Fibroblast of upper back skin (primary cell): ENCODE results near the gene TTC34.

ENCODE experiments used
- DNase-seq: peaks from one replicate; pipeline ENCODE4 v3.0.0-alpha.2; 2013

TTC34 gene

DNA sequence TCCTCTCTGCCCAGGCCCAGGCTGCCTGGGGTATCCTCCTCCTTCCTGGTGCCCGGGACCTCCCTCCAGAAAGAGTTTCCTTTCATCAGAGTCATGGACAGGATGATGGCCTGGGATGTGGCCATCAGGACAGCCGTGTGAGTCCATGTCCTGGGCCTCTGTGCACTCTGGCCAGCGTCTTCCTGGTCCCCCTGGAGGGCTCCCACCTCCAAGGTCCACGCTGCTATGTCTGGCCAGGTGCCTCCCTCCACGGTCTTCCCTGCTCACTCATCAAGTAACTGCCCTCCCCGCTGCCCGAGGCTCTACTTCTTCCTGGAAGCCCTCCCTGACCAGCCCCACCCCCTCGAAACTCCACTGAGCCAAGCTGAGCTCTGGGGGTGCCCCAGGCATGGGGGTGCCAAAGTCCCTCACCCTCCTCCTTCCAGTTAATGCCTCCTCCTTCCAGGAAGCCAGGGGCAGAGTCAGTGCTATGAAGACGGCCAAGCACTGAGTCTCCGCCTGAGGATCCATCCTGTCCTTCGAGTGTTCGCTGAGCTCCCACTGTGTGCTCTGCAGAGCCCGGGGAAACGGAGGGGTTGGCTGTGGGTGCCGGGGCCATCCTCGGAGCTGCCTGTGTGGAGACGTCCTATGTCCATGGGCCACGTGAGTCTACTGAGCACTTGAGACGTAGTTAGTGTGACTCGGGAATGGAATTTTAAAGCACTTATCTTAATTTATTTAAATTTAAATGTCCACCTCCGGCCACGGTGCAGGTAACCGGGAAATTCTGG lies 28.5 kb upstream of the TTC34 start:
- DNase-seq = no peak

DNA sequence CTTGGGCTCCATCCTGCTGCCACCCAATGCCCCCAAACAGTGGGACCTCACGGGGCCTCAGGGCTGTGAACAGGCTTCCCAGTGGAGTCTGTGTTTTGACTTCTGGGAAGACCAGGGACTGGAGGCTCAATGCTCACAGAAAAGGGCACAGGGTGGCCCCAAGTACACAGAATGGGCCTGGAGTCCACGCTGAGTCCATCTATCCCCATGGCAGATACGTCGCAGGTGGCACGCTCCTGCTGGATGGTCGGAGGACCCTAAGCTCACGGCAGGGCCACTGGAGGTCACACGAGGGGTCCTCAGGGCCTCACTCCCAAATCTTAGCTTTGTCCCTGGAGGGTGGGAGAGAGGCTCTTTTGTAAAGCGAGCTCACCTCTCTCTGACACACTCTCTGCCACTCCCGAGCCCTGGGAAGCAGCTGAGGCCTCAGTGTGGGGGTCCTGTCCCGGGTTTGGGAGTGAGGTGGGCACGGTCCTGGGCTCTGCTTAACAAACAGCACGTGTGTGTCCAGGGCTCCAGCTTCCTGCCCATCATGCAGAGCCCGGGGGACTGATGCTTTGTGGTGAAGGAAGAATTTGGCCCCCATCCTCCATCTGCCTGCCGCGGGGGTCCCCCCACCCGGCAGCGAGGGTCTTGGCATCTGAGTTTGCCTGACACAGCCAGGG lies 27.2 kb upstream of the TTC34 start:
- no peak for DNase-seq

DNA sequence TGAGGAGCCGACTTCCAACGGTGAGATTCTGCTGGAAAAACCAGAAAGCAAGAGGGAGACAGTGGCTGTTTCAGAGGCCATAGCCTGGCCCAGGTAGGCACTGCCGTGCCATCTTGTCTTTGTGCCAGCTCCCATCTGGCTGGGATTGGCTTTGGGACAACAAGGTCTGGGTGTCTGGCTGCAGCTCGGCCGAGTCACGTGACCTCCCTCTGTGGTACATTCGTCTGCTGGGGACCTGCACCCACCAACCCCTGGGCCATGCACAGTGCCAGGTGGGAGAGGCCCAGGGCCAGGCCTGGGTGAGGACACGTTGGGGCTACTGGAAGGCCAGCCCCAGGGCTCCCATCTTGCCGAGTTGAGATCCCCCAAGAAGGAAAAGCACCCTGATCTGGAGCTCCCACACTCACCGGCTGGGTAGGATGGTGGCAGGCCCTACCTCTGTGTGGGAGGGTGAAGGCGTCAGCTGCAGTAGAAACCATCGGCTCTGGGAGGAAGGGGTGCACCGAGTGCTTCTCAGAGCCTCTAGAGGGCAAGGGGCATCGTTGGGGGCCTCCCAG lies 25.3 kb upstream of the TTC34 start:
- DNase-seq = no peak

DNA sequence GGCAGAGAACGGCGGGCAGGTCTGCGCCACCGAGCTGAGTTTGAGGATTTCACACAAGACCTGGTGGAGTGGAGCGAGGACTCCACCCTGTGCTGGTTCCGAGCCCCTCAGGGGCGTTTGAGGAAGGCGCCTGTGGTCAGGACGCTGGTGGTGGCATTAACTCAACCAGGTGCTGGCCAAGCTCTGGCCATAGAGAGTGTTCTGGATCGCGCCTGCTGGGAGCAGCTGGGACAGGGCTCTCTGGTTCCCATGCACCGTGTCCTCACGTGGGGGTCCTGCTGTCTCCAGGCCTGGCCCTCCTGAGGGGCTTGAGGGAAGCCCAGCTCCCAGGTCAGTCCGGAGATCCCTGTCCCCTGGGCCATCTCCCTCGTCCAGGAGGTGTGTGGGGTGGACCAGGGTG lies 24.8 kb upstream of the TTC34 start:
- DNase-seq = no peak

DNA sequence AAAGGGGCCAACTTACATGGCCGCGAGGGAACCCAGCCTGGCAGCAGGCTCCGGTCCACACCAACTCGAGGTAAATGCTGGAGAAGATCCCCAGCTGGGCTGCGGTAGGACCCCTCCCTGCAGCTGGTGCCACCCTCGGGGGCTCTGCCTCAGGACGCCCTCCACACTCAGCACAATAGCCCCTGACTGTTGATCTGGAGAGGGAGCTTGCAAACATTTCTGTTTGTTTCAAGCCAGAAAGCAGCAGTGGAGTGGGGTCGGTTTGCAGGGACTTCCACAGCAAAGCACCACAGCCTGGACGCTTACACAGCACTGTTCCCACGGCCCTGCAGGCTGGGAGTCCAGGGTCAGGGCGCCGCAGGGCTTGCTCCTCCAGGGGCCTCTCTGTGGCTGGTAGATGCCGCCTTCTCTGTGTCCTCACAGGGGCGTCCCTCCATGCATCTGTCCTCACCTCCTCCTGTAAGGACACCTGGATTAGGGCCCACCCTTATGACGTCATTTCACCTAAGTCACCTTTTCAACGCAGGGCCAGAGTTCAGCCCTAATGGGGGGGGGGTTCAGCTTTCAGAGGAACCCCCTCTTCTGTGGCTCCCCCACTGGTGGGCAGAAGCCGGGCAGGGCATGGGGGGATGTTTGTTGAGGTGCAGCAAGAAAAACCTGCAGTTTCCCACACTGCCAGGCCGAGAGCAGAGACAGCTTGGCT lies 24.1 kb upstream of the TTC34 start:
- DNase-seq = no peak

DNA sequence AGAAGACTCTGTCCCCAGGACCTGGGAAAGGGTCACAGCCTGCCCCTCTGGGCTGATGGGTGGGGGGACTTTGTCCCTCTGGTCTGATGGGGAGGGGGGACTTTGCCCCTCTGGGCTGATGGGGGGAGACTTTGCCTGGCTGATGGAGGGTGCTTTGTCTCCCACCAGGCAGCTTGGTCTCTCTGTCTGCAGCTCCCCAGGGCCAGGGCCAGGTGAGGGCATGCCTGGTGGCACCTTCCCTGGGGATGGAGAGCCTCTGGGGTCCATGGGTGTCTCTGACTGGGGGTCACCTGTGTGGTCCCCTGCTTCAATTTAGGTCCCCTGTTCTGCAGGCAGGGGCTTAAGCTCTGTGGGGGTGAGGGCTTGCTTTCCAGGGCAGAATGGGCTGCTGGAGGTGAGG lies 23.5 kb upstream of the TTC34 start:
- DNase-seq = no peak

DNA sequence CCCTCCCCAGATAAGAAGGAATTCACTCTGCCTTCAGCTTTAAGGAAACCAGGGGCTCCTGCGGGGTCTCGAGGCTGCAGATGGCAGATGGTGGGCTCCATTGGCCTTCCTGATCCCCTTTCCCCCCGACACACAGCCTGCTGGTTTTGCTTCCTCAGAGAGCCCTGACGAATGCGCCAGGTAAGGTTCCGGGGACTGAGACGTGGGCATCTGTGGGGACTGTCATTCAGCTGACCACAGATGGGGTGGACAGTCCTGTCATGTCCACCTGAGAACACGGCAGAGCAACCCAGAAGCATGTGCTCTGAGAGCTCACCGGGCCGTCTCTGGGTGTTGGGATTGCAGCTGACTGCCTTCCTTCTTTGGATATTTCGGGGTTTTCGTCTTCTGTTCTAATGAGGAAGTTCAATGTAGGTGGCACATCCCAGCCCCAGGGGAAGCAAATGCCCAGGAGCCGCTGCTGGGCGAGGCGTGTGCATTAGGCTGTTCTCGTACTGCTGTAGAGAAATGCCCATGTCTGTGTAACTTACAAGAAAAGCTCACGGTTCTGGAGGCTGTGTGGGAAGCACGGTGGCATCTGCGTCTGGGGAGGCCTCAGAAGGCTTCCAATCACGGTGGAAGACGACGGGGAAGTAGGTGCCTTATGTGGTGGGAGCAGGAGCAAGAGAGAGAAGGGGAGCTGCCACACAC lies 22.6 kb upstream of the TTC34 start:
- DNase-seq = no peak

DNA sequence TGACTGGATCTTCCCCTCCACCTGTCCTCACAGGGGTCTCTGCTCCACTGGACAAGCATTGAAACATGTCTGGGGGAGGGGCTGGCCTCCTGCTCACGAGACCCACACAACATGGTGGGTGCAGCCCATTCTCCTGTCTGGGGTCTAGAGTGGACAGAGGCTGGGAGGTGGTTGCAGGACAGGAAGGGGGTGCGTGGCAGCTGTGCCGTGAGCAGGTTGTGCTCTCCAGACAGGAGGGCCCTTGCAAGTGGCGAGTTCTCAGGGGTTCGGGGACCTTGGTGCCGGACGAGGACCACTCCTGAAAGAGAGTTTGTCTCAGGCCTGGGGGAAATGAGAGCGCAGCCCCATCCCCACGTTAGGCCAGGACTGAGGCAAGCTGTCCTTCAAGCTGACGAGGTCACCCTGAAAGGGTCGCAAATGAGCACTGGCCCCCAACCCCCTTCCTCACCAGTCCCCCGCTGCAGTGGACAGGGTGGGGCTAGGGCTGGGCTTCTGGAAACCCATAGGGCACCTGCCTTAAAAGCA lies 21.2 kb upstream of the TTC34 start:
- DNase-seq = no peak

DNA sequence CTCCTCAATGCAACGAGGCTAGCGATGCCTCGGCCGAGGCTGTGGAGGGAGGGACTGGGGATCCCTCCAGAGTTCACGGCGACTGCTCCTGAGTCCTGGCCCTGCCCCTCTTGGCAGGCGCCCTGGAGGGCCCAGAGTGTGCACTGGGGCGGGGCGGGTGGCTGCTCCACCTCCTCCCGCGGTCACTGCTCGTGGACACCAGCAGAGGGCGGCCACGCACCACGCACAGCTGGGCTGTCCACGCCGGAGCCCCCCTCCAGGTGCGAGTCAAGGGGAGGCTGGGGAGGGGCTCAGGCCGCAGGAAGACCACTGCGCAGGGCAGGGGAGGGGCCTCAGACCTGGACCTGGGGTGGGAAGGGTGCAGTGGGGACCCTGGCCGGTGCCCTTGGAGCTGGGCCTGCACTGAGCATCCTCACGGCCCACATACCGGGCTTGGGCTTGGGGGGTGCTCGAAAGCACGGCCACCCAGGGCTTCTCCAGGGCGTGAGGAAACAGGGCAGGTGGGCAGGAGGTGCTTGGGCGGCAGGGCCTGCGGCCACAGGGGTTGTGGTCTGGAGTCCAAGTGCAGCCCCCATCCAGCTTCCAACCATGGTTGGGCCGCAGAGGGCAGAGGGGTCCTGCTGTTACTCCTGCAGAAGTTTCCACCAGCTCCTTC lies 20.6 kb upstream of the TTC34 start:
- DNase-seq = no peak

DNA sequence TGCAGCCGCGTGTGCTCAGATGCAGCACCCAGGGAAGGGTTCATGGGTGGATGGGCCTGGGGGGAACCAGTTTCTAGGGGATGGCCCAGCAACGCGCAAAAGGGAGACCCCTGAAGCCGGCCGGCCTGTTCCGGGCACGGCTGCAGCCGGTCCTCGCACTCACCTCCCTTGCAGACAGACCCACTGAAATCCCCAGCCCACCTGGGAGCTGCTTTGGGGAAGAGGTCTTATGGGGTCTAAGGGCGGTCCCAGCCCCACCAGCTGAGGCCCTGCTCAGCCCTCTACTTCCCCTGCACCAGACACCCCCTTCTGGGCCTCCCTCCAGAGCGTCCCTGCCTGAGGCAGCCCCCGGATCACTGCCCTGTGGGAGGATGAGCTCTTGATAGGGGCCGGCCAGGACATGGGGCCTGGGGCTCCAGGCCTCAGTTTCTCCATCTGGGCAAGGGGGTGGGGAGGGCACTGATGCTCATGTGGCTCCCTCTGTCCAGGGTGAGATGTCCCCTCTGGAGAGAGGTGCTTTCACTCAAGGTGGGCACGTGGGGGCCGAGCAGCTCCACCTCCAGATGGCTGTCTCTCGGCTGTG lies 20.0 kb upstream of the TTC34 start:
- no peak for DNase-seq

DNA sequence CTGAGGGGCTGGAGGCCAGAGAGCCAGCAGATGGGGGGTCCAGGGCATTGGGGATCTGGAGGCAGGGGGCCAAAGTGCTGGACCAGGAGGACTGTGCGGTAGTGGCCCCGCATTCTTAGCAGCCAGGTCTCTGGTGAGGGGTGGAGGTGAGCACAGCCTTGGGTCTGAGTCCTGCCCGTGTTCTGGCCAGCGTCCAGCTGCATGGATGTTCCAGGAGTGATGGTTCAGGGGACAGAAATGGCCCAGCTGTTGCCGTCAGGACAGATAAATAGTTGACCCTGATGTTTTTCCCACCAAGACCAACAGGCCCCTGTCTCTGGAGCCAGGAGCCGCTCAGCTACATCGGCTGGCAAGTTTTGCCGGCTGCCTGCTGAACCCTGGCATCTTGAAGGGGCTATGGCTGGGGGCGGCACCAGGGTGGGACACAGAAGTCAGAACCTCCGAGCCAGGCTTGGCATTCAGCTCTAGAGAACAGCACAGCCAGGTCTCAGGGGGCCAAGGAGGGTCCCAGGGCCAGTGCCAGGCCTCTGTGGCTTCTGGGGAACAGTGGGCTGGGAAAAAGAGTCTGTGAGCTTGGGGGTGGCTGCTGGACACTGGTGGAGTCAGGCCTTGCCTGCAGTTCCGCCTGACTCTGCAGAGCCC lies 19.4 kb upstream of the TTC34 start:
- no peak for DNase-seq

DNA sequence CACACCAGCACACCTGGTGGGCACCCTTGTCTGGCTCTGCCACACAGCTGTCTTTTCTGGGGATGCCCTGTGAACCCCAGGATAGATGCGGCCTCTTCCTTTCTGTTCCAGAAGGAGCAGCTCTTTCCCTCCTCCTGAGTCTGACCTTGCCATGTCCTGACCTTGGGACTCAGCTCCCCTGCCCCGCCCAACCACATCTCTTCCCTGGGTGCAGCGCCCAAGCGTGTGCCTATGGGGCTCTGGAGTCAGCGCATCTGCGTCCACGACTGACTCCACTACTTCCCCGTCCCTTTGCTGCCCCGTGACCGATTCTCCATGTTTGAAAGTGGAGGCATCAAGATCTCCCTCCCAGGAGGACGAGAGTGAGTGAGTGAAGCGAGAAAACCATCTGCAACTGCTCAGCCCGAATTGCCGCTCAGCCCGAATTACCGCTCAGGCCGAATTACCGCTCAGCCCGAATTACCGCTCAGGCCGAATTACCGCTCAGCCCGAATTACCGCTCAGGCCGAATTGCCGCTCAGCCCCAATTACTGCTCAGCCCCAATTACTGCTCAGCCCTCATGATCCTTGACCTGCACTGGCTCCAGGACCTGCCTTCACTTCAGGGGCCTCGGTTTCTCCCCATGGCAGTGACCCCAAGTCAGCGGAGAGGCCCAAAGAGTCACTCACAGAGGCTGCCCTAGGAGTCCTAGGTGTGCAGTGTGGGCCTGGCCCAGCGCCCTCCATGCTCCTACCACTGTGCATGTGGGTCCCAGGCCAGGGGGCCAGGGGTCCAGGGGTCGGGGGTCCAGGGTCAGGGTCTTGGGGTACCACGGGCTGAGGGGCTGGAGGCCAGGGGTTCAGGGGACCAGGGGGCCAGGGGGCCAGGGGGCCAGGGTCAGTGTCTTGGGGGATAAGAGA lies 18.6 kb upstream of the TTC34 start:
- DNase-seq = no peak

DNA sequence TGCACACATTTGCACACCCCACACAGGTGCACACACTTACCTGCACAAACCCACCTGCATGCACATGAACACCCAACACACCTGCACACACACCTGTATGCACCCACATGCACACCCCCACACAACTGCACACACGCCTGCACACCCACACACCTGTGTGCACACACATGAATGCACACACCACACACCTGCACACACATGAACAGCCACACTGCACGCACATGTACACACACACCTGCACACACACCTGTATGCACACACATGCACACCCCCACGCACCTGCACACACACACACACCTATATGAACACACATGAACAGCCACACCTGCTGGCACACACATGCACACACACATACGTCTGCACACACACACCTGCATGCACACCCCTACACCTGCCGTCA lies 17.9 kb upstream of the TTC34 start:
- no peak for DNase-seq

DNA sequence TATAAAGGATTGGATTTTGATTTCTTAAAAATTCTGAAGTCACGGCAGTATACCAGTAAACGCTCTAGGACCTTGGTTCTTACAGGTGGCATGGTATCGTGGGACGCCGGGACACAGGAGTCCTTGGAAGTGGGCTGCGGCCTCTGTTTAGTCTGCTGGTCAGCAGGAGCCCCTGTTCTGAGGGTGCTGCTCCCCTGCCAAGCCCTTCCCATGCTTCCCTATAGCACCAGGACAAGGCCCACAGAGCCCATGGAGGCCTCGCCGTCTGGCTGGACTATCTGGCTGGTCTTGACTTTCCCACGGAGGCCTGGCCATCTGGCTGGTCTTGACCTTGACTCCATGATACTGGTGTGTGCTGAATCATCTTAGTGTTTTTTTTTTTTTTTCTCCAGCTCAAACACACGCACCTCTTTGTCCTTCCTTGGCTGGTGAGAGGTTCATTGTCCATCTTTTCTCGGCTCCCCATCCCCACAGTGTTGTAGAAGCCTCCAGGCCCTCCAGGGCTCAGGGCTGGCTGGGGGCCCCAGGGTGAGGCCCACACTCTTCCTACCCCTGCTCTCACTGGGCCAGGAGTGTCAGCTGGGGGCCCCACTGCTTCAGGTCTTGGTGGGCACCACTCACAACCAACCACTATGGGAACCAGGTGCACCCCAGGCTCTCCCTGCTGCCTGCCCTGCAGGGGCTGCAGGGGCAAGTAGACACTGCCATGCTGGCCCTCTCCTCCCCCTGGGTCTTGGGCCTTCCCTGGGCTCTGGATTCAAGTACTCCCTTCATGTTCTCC lies 16.5 kb upstream of the TTC34 start:
- DNase-seq = no peak

DNA sequence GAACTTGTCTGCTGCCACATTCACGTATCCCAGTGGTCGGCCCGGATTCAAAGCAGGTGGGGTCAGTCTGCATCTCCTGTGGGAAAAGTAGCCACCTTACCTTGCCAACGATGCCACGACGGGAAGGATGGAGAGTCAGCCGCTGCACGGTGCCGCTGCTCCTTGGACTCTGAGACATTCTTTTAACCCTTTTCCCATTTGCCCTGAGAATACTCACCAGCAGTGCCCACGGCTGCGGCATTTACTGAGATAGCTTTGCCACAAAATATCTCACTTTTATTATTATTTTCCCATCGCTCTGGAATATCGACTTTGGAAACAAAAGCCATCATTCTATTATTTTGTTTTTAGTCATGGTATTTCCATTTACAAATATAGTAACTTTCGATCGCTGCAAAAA lies 15.3 kb upstream of the TTC34 start:
- DNase-seq = no peak

DNA sequence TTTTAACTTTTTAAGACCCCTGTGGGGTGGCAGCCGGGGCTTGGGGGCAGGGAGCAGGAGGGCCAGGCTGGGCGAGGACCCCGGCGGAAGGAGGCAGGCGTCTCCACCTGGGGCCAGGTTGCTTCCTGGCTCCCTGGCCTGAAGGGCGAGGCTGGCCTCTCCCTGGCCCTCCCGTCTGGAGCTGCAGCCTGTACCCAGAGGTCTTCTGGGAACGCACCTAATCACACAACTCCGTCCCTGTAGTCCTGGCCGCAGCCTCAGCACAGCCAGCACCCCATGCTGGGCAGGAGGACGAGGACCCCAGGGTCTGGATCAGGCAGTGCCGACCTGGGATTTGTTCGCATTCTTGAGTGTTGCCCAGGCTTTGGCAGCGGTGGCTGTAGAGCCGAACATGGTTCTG lies 14.1 kb upstream of the TTC34 start:
- no peak for DNase-seq

DNA sequence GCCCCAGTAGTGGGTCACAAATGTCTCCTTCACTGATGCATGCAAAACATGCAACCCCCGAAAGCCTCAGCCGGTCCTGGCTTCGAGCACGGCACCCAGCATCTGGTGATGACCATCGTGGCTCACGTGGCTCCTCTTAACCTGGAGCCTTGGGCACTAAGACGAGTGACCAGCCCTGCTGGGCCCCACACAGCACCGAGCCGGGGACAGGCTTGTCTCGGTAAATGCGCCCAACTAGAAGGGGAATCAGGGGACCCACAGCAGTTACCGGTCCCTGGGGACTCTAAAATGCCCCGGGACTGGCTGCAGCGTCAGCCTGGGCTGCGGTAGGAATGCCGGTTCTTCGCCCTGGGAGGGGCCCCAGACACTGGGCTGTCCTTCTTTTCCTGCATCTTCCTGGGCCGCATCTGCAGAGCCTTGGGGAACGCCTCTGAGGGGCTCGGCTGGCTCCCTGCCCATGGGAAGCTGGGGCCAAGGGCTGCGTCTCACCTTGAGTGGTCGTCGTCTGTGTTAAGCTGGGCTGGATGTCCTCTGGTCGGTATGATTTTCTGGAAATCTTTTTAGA lies 13.1 kb upstream of the TTC34 start:
- no peak for DNase-seq

DNA sequence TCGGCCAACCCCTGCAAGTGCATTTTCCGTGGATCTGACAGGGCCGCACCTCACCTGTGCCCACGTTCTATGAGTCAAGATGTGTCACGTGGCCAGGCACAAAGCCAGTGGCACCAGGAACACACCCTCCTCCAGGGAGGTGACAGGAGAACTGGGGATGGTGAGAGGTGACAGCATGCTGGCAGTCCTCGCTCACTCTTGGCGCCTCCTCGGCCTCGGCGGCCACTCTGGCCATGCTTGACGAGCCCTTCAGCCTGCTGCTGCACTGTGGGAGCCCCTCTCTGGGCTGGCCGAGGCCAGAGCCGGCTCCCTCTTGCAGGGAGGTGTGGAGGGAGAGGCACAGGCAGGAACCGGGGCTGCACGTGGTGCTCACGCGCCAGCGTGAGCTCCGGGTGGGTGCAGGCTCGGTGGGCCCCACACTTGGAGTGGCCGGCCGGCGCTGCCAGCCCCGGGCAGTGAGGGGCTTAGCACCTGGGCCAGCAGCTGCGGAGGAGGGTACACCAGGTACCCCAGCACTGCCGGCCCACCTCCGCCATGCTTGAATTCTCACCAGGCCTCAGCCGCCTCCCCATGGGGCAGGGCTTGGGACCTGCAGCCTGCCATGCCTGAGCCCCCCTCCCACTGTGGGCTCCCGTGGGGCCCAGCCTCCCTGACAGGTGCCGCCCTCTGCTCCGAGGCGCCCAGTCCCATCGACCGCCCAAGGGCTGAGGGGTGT lies 11.6 kb upstream of the TTC34 start:
- no peak for DNase-seq

DNA sequence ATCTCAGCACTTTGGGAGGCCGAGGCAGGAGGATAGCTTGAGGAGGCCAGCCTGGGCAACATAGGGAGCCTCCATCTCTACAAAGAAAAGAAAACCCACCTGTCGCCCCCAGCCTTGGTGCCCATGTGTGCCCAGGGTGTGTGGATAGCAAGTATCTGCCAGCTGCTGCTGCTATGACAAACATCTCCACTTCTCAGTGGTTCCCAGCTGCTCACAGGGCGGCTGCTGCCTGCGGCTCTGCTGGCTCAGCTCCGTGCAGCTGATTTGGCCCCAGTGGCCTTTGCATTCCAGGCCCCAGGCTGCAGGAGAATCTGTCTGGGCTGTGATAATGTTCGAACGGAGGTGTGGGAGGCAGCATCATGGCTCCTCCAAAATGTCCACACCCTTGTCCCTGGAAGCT lies 10.6 kb upstream of the TTC34 start:
- no peak for DNase-seq
